KMS-11 (cell line): Measurements from ENCODE around the gene DDOST.

Source experiments
- H2AFZ ChIP-seq: fragments of 200-600 bp; sonication (generic); 2 replicates; pipeline ENCODE4 v1.6.1; 2016; ENCODE audit warnings: antibody characterized with exemption, mixed run types, low read depth
- H3K27ac ChIP-seq: fragments of 200-600 bp; sonication (generic); 2 replicates; pipeline ENCODE4 v1.6.1; 2016; ENCODE audit warnings: mild to moderate bottlenecking, mixed run types
- H3K27me3 ChIP-seq: fragments of 200-600 bp; sonication (generic); 2 replicates; pipeline ENCODE4 v1.6.1; 2017; ENCODE audit warnings: mild to moderate bottlenecking, low read depth, mixed run types, moderate library complexity; ENCODE audit not compliant: insufficient read depth
- H3K36me3 ChIP-seq: fragments of 200-600 bp; sonication (generic); 2 replicates; pipeline ENCODE4 v1.6.1; 2017; ENCODE audit warnings: mild to moderate bottlenecking, mixed run types; ENCODE audit not compliant: insufficient read depth
- H3K4me1 ChIP-seq: fragments of 200-600 bp; sonication (generic); 2 replicates; pipeline ENCODE4 v1.6.1; 2016; ENCODE audit warnings: mild to moderate bottlenecking, low read depth, mixed run types; ENCODE audit not compliant: poor library complexity, severe bottlenecking
- H3K4me2 ChIP-seq: fragments of 200-600 bp; sonication (generic); 2 replicates; pipeline ENCODE4 v1.7.0; 2016; ENCODE audit warnings: mild to moderate bottlenecking, mixed run types
- H3K4me3 ChIP-seq: fragments of 200-600 bp; sonication (generic); IDR thresholded peaks from 2 replicates; pipeline ENCODE4 v1.6.1; 2017; ENCODE audit warnings: low read depth, low read length, mixed read lengths; ENCODE audit not compliant: insufficient read depth
- H3K79me2 ChIP-seq: fragments of 200-600 bp; sonication (generic); 2 replicates; pipeline ENCODE4 v1.6.1; 2016; ENCODE audit warnings: low read depth, mixed run types; ENCODE audit not compliant: insufficient read depth
- H3K9ac ChIP-seq: fragments of 200-600 bp; sonication (generic); 2 replicates; pipeline ENCODE4 v1.6.1; 2016; ENCODE audit warnings: mild to moderate bottlenecking, mixed run types
- H4K20me1 ChIP-seq: fragments of 200-600 bp; sonication (generic); 2 replicates; pipeline ENCODE4 v1.6.1; 2016; ENCODE audit warnings: mild to moderate bottlenecking, mixed run types; ENCODE audit not compliant: insufficient read depth
- TF ChIP-seq, protein P1 (sequence below): fragments of 200-600 bp; sonication (generic); conservative IDR thresholded peaks from 2 replicates; pipeline ENCODE4 v1.6.1; 2017; ENCODE audit warnings: low read depth, mild to moderate bottlenecking, antibody characterized with exemption, low read length, moderate library complexity, mixed read lengths

The DDOST gene

DNA sequence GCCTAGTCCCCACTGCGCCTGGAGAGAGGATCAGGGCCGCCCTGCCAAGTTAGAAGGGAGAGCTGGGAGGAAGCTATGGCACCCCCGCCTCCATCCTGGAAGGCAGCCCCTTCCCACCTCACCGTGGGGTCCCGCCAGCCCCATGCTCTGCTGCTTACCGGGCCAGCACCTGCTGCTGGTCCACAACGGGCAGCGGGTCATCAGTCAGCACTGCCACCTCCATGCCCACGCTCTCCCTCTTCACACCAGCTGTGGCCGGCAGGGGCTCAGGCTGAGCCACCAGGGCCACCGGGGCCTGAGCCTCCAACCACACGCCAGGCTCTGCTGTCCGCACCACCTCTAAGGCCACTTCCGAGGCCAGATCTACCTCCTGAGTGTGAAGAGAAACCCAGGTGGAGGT lies 23.5 kb upstream of the DDOST start:
- Histone ChIP-seq H3K4me1 (no peaks in the 10 kb centered on the region), H4K20me1 (no peaks in the 10 kb centered on the region), H3K79me2 (no peaks in the 10 kb centered on the region), H3K4me2 (no peak overlapping the region), H3K4me3 (no peak overlapping the region), H3K27ac (no peak overlapping the region), H3K36me3 (no peaks in the 10 kb centered on the region), H2AFZ (no peak overlapping the region), H3K27me3 (peaks cover 85% of the 10 kb centered on the region), H3K9ac (no peak overlapping the region)
- TF ChIP-seq, protein P1, sequence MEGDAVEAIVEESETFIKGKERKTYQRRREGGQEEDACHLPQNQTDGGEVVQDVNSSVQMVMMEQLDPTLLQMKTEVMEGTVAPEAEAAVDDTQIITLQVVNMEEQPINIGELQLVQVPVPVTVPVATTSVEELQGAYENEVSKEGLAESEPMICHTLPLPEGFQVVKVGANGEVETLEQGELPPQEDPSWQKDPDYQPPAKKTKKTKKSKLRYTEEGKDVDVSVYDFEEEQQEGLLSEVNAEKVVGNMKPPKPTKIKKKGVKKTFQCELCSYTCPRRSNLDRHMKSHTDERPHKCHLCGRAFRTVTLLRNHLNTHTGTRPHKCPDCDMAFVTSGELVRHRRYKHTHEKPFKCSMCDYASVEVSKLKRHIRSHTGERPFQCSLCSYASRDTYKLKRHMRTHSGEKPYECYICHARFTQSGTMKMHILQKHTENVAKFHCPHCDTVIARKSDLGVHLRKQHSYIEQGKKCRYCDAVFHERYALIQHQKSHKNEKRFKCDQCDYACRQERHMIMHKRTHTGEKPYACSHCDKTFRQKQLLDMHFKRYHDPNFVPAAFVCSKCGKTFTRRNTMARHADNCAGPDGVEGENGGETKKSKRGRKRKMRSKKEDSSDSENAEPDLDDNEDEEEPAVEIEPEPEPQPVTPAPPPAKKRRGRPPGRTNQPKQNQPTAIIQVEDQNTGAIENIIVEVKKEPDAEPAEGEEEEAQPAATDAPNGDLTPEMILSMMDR = no peak

DNA sequence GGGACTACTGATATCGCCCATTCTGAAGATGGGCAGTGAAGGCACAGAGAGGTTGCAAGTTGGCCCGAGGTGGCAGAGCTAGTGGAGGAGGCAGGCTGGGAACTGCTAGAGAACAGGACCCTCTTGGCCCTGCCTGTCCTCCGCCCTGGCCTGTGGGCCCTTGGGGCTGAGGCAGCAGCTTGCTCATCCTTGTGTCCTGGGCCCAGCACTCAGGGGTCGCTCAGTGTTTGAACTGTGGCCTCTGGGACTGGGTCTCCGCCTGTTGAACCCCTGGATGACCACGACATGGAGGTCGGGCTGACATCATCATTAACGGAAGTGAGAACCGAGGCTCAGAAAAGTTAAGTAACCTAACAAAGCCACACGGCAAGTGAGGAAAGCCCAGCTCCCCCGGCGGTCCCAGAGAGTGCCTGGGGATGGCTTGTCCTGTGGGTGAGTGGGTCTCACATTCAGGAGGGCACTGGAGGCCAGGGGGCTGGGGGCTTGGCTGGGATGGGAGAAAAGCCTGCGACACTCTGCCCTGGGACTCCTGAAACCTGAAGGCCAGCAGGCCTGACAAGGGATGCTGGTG lies 23.0 kb upstream of the DDOST start:
- Histone ChIP-seq H2AFZ (no peak overlapping the region), H3K9ac (no peak overlapping the region), H3K36me3 (no peaks in the 10 kb centered on the region), H3K4me1 (peaks cover 5% of the 10 kb centered on the region), H3K27ac (no peak overlapping the region), H3K4me2 (no peak overlapping the region), H3K79me2 (no peaks in the 10 kb centered on the region), H4K20me1 (no peaks in the 10 kb centered on the region), H3K27me3 (peaks cover 86% of the 10 kb centered on the region), H3K4me3 (no peak overlapping the region)
- TF ChIP-seq, protein P1 = no peak

DNA sequence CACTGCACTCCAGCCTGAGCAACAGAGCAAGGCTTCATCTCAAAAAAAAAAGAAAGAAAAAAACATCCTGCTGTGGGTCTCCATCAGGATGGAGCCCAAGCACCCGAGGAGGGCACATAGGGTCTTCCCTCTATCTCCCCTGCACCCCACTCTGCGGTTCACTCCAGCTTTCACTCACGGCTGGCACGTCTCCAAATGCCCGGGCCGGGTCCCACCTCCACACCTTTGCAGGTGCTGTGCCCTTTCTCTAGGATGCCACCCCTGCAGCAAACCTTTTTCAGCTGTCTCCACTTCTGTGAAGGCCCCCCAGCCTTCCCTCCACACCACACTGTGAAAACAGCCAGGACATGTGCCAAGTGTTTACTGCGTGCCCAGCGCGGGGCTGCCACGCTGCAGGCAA lies 22.4 kb upstream of the DDOST start:
- Histone ChIP-seq H2AFZ (no peak overlapping the region), H3K4me2 (no peak overlapping the region), H3K27ac (no peak overlapping the region), H3K27me3 (peaks cover 82% of the 10 kb centered on the region), H3K36me3 (no peaks in the 10 kb centered on the region), H3K9ac (no peak overlapping the region), H3K4me1 (peaks cover 9% of the 10 kb centered on the region), H3K4me3 (no peak overlapping the region), H3K79me2 (no peaks in the 10 kb centered on the region), H4K20me1 (no peaks in the 10 kb centered on the region)
- TF ChIP-seq, protein P1 = no peak

DNA sequence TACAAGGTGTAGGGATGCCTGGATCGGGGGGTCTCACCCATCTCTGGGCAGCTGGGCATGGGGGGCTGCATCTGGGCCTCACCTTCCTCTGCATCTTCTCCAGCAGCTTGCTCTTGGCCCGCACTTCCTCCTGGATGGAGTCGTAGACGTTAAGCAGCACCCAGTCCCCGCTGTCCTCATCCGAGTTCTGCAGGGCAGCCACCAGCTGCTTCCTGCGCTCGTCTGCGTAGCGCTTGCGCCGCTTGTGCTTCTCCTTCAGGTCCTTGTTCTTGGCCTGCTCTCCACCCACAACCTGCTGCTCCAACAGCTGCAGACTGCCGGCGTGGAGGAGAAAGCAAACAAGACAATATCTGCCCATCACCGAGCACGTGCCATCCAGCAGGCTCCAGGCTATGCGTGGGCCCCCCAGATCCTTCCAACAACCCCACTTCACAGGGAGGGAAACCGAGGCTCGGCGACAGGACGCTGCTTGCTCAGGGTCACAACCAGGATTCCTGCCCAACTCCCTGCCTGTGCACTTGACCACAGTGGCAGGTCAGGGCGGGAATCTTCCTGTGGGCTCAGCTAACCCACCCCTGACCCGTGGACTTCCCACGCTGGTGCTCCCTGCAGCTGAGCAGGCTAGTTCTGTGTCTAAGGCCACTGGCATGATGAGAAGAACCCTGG lies 21.5 kb upstream of the DDOST start:
- Histone ChIP-seq H3K36me3 (no peaks in the 10 kb centered on the region), H2AFZ (no peak overlapping the region), H3K79me2 (no peaks in the 10 kb centered on the region), H3K4me1 (peaks cover 18% of the 10 kb centered on the region), H3K27ac (no peak overlapping the region), H3K4me2 (no peak overlapping the region), H3K9ac (no peak overlapping the region), H3K27me3 (peaks cover 83% of the 10 kb centered on the region), H4K20me1 (no peaks in the 10 kb centered on the region), H3K4me3 (no peak overlapping the region)
- TF ChIP-seq, protein P1 = no peak
